ENCODE data around the gene SPARC. TPM values are rescaled to one million over a fixed set of nuclear protein-coding genes. Genes with fewer than 3 reads are reported as not detected.

SPARC gene
- total RNA-seq, 1 donor from 2014 or later = 935 TPM

DNA sequence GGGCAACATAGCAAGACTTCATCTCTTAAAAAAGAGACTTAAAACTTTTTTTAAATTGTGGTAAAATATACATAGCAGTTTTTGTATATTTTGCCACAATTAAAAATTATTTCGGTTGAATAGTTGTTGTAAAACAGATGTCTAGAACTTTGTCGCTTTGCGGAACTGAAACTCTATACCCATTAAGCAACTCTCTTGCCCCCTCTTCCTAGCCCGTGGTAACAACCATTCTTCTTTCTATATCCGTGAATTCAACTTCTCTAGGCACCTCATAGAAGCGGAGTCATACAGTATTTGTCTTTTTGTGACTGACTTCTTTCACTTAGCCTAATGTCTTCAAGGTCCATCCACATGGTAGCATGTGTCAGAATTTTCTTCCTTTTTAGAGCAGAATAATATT is 43.3 kb downstream of the SPARC start:
- Histone ChIP-seq H3K27me3 (no peaks in the 10 kb centered on the region), H3K9me3 (no peaks in the 10 kb centered on the region), H3K36me3 (no peaks in the 10 kb centered on the region), H3K4me3 (no peak overlapping the region), H3K4me1 (no peaks in the 10 kb centered on the region), H3K27ac (no peak overlapping the region)
- TF ChIP-seq, protein P1, sequence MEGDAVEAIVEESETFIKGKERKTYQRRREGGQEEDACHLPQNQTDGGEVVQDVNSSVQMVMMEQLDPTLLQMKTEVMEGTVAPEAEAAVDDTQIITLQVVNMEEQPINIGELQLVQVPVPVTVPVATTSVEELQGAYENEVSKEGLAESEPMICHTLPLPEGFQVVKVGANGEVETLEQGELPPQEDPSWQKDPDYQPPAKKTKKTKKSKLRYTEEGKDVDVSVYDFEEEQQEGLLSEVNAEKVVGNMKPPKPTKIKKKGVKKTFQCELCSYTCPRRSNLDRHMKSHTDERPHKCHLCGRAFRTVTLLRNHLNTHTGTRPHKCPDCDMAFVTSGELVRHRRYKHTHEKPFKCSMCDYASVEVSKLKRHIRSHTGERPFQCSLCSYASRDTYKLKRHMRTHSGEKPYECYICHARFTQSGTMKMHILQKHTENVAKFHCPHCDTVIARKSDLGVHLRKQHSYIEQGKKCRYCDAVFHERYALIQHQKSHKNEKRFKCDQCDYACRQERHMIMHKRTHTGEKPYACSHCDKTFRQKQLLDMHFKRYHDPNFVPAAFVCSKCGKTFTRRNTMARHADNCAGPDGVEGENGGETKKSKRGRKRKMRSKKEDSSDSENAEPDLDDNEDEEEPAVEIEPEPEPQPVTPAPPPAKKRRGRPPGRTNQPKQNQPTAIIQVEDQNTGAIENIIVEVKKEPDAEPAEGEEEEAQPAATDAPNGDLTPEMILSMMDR (IDR thresholded peaks at IDR 0.05) = no peak
- DNase-seq (ENCODE audit: low spot score in 2 of 2) = no peak
- intact Hi-C loops (cut with DNase I) = no loop called here

DNA sequence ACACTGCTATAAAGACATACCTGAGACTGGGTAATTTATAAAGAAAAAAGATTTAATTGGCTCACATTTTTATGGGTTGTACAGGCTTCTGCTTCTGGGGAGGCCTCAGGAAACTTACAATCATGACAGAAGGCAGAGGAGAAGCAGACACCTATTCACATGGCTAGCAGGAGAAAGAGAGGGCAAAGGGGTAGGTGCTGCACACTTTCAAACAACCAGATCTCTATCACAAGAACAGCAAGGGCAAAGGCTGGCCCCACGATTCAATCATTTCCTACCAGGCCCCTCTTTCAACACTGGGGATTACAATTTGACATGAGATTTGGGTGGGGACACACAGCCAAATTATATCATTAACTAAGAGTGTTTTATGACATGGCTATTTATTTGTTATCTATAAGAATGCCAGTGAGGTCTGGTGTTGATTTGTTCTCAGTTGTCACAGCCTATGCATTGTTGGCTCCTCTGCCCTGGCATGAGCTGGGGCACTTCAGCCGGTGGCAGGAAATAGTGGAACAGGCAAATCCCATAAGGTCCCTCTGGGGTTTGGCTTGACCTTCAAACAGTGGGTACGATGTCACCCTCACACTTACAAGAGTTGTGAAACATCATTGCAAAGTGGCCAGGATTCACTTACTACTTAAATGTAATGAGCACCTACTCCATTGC is 44.1 kb downstream of the SPARC start:
- H3K9me3 ChIP-seq = no peaks in the 10 kb centered on the region
- TF ChIP-seq, protein P1 (IDR thresholded peaks at IDR 0.05) = no peak
- intact Hi-C loops (cut with DNase I) = no loop called here

DNA sequence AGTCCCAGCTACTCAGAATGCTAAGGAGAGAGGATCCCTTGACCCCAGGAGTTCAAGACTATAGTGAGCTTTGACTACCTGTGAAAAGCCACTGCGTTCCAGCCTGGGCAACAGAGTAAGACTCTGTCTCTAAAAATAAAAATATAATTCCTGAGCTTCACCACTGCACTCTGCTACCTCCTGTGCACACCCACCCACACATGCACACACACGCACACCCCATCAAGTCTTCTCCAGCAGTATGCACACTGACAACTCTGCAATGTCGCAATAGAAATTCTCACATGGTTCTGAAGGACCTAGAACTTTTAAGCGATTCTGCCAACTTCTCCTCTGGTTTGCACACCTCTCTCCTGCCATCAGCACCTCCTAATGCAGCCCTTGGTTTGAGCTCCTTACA is 48.1 kb downstream of the SPARC start:
- DNase-seq (ENCODE audit: low spot score in 2 of 2) = no peak
- H3K9me3 ChIP-seq = no peaks in the 10 kb centered on the region
- no peak overlapping the region for H3K4me3 ChIP-seq
- no peak overlapping the region for H3K27ac ChIP-seq
- H3K4me1 ChIP-seq = no peaks in the 10 kb centered on the region
- TF ChIP-seq, protein P1 (IDR thresholded peaks at IDR 0.05) = no peak
- no peaks in the 10 kb centered on the region for H3K27me3 ChIP-seq
- intact Hi-C loops (cut with DNase I) = no loop called here
- H3K36me3 ChIP-seq = no peaks in the 10 kb centered on the region

More for the DNA sequence above, 44.1 kb downstream of the SPARC start:
- Histone ChIP-seq H3K4me3 (no peak overlapping the region), H3K36me3 (no peaks in the 10 kb centered on the region), H3K27ac (no peak overlapping the region), H3K4me1 (no peaks in the 10 kb centered on the region), H3K27me3 (no peaks in the 10 kb centered on the region)
- DNase-seq (ENCODE audit: low spot score in 2 of 2) = no peak

DNA sequence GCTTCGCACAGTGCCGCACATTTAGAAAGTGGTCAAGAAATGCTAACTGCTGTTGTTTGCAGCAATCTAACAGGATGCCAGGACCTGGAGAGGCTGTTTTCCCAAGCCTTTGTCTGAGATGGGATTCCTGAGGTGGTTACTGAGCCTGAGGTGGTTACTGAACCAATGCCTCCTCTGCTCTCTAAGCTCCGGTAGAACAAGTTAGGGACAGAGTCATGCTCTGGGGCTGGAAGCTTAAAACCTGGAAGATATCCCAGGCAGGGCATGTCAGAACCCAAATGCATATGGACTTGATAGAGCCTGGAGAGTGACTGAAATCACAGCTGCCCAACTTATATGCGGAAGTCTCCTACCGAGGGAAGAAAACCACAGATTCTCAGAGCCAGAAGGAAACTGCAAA is 49.0 kb downstream of the SPARC start:
- Histone ChIP-seq H3K9me3 (no peaks in the 10 kb centered on the region), H3K27ac (no peak overlapping the region), H3K4me1 (no peaks in the 10 kb centered on the region), H3K36me3 (no peaks in the 10 kb centered on the region), H3K4me3 (no peak overlapping the region), H3K27me3 (no peaks in the 10 kb centered on the region)
- intact Hi-C loops (cut with DNase I) = no loop called here
- DNase-seq (ENCODE audit: low spot score in 2 of 2) = no peak
- TF ChIP-seq, protein P1 (IDR thresholded peaks at IDR 0.05) = no peak

DNA sequence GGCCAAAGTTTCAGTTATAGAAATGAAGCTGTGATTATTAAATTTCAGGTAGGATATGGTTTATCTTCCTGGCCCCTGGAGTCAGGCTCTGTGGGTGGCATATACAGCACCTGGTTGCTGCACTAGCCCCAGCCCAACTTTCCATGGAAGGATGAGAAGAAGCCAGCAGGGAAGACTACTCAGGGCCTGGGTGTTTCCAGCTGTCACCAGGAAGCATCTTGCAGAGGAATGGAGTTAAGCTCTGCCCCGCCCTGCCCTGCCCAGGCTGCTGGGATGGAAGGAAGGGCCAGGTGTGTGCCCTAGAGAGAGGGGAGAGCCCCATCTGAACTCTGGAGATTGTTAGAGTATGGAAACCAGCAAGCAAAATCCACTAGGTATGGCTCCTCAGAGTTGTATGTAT is 52.8 kb downstream of the SPARC start:
- Histone ChIP-seq H3K27ac (no peak overlapping the region), H3K4me1 (no peaks in the 10 kb centered on the region), H3K27me3 (no peaks in the 10 kb centered on the region), H3K36me3 (no peaks in the 10 kb centered on the region), H3K4me3 (no peak overlapping the region), H3K9me3 (no peaks in the 10 kb centered on the region)
- intact Hi-C loops (cut with DNase I) = no loop called here
- no peak for DNase-seq (ENCODE audit: low spot score in 2 of 2)
- TF ChIP-seq, protein P1 (IDR thresholded peaks at IDR 0.05) = no peak

DNA sequence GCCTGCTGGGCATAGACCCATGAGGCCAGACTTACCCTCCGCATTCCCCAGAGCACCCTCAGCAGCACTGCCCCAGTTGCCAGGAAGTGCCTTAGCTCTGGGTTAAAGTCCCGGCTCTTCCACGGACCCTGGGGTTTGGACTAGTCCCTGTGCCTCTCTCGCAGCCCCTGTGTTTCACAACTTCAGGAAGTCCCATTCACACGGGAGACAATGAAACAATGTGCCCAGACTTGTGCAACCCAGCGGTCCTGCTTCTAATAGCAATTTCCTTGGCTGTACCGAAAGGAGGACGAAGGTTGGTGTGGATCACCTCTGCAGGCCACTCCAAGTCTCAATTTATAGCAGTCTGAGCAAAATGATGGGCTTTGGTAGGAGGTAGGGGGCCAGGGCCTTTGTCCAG is 53.8 kb downstream of the SPARC start:
- no peaks in the 10 kb centered on the region for H3K36me3 ChIP-seq
- H3K4me3 ChIP-seq = no peak overlapping the region
- TF ChIP-seq, protein P1 (IDR thresholded peaks at IDR 0.05) = no peak
- no peaks in the 10 kb centered on the region for H3K27me3 ChIP-seq
- intact Hi-C loops (cut with DNase I) = no loop called here
- H3K9me3 ChIP-seq = no peaks in the 10 kb centered on the region
- no peaks in the 10 kb centered on the region for H3K4me1 ChIP-seq
- no peak for DNase-seq (ENCODE audit: low spot score in 2 of 2)
- no peak overlapping the region for H3K27ac ChIP-seq

Measured in ascending aorta (tissue), 2 donors.